Measurements from ENCODE around the gene GGT6.

DNA sequence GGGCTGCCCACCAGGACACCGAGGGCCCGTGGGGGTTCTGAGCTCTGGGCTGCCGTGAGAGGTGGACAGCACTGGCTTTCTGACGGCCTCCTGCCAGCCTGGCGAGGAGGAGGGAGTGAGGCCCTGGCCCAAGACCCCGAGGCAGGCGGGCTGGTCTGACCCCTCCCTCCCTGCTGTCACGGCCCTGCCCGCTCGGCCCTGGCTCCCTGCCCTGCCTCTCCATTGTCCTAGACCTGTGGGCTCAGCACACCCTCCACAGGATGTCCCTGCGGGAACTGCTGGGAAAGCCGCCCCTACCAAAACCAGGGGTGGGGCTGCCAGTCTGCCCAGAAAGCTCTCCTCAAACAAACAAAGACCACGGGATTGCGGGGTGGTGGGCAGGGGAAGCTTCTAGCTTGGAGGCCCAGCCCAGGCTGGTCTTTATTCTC, 41.0 kb downstream of the GGT6 start:
- TF ChIP-seq CTCF (IDR thresholded peaks at IDR 0.05; ENCODE audit: insufficient read depth, low read depth, low read length) (no peak), EZH2 (IDR thresholded peaks at IDR 0.05; ENCODE audit: insufficient read depth, low read length) (no peak)

Measured in astrocyte (in vitro differentiated cells and primary cell).